ENCODE measurements around the gene MIX23.

GRCh38 chr3:122331886-122332285, 51.1 kb downstream of the MIX23 start:
- TF ChIP-seq JUND (IDR thresholded peaks at IDR 0.05) (no peak), RXRA (IDR thresholded peaks at IDR 0.05) (no peak), CTCF (IDR thresholded peaks at IDR 0.05; ENCODE audit: low read depth, low read length, missing input control) (no peak), ATF3 (IDR thresholded peaks at IDR 0.05) (no peak), GABPA (IDR thresholded peaks at IDR 0.05 in 1 of 2, conservative IDR thresholded peaks at IDR 0.05 in 1 of 2) (no peak), TAF1 (conservative IDR thresholded peaks at IDR 0.05) (no peak), EGR1 (IDR thresholded peaks at IDR 0.05; ENCODE audit: low read depth in 2 of 2) (no peak), YY1 (IDR thresholded peaks at IDR 0.05) (no peak), REST (IDR thresholded peaks at IDR 0.05) (no peak), ZBTB33 (IDR thresholded peaks at IDR 0.05) (no peak)
